ENCODE data around the gene STK39.
"Not testable (repeated sequence)": the region's sequence is repeated elsewhere in the genome, so short reads cannot be mapped to it uniquely, and the experiment has no call there.

DNA sequence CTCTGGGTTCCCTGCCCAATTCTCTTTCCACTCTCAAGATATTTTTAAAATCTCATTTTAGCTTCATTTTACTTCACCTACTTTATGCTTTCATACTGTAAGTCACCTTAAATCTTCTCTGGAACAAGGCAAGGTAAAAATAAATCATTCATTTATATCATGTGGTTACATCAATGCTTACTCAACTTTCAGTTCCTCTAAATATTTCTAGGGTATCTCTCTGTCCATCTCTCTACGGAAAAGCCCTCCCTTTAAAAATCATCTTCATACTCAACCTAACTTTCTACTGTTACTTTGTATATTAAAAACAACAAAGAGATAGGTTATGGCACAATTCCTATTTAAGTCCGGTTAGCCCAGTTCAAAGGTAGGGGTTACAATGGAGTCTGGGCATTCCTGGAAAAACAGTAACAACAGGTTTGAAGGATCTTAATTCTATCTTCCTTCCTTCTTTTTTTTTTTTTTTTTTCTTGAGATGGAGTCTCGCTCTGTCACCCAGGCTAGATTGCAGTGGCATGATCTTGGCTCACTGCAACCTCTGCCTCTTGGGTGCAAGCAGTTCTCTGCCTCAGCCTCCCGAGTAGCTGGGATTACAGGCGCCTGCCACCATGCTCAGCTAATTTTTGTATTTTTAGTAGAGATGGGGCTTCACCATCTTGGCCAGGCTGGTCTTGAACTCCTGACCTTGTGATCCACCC lies 205.1 kb downstream of the STK39 start:
- not testable (repeated sequence) for TF ChIP-seq CTCF (conservative IDR thresholded peaks at IDR 0.05; ENCODE audit: low read depth, low read length); RAD21 (IDR thresholded peaks at IDR 0.05; ENCODE audit: low read length); NFE2L2 (IDR thresholded peaks at IDR 0.05; ENCODE audit: low read depth, low read length); POLR2A (IDR thresholded peaks at IDR 0.05; ENCODE audit: low read depth, low read length); RFX5 (IDR thresholded peaks at IDR 0.05; ENCODE audit: low read depth, low read length); SMC3 (IDR thresholded peaks at IDR 0.05; ENCODE audit: low read depth, low read length); RCOR1 (IDR thresholded peaks at IDR 0.05; ENCODE audit: insufficient replicate concordance, low read length); BHLHE40 (IDR thresholded peaks at IDR 0.05; ENCODE audit: low read depth, low read length); CHD1 (IDR thresholded peaks at IDR 0.05; ENCODE audit: low read depth, low read length); USF2 (IDR thresholded peaks at IDR 0.05; ENCODE audit: low read depth, low read length); MAFK (IDR thresholded peaks at IDR 0.05; ENCODE audit: low read depth, low read length)
- TF ChIP-seq, protein P1, sequence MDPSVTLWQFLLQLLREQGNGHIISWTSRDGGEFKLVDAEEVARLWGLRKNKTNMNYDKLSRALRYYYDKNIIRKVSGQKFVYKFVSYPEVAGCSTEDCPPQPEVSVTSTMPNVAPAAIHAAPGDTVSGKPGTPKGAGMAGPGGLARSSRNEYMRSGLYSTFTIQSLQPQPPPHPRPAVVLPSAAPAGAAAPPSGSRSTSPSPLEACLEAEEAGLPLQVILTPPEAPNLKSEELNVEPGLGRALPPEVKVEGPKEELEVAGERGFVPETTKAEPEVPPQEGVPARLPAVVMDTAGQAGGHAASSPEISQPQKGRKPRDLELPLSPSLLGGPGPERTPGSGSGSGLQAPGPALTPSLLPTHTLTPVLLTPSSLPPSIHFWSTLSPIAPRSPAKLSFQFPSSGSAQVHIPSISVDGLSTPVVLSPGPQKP (IDR thresholded peaks at IDR 0.05; ENCODE audit: borderline replicate concordance, low read depth, low read length) = not testable (repeated sequence)
